BLaER1 (cell line): ENCODE results near the gene H2BK1.

Source experiments
- H3K27ac ChIP-seq: shearing (Covaris generic); formaldehyde crosslinking; 2 replicates; pipeline ENCODE4 v1.8.1; 2022
- H3K27me3 ChIP-seq: shearing (Covaris generic); formaldehyde crosslinking; 2 replicates; pipeline ENCODE4 v1.8.1; 2022
- H3K36me3 ChIP-seq: shearing (Covaris generic); formaldehyde crosslinking; 2 replicates; pipeline ENCODE4 v1.8.1; 2022
- H3K4me1 ChIP-seq: shearing (Covaris generic); formaldehyde crosslinking; 2 replicates; pipeline ENCODE4 v1.8.1; 2022
- H3K4me2 ChIP-seq: shearing (Covaris generic); formaldehyde crosslinking; 2 replicates; pipeline ENCODE4 v1.8.1; 2022
- H3K4me3 ChIP-seq: shearing (Covaris generic); formaldehyde crosslinking; 2 replicates; pipeline ENCODE4 v1.8.1; 2022
- H3K9ac ChIP-seq: shearing (Covaris generic); formaldehyde crosslinking; 2 replicates; pipeline ENCODE4 v1.8.1; 2022
- H3K9me3 ChIP-seq: shearing (Covaris generic); formaldehyde crosslinking; 2 replicates; pipeline ENCODE4 v1.8.1; 2022
- H4K20me1 ChIP-seq: shearing (Covaris generic); formaldehyde crosslinking; 2 replicates; pipeline ENCODE4 v1.8.1; 2022
- Cebpa-rat ChIP-seq: shearing (Covaris generic); IDR thresholded peaks from 2 replicates; pipeline ENCODE4 v1.8.1; 2022

The H2BK1 gene

DNA sequence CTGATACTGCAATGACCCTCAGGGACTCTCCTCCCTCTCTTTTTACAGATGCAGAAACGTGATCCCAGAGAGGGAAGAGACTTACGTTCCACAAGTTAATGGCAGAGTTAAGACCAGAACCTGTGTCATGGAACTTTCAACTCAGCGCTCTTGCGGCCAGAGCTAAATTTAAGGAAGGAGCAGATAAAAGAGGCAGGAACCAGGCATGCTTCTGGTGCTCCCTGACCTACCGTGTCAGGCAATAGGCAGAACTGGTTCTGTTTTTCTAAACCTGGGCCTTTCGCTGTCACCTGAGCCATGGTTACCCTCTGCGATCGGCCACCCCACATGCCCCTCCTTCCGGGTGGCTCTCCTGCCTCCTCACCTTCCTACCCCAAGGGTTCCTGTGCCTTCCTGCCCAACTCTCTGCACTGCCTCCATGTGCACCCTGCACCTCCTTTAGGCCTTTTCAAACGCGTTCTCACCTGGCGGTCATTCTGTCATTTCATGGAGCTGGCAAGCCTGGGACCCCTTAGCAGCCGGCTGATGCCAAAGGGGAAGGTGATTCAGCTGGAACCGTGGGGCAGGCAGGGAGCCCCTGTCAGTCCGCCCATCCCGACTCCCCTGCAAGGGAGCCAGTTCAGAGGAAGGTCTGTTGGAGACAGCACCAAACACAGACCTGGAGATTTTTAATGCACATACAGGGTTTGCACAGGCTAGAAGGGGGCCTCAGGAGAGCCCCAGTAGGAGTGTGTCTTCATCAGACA, 35.1 kb downstream of the H2BK1 start:
- no peak overlapping the region for H3K9ac ChIP-seq
- peaks cover 19% of the 10 kb centered on the region for H3K9me3 ChIP-seq
- TF ChIP-seq Cebpa-rat = no peak
- H3K4me2 ChIP-seq = no peak overlapping the region
- H3K27me3 ChIP-seq = peaks cover 23% of the 10 kb centered on the region
- H3K4me1 ChIP-seq = no peaks in the 10 kb centered on the region
- no peaks in the 10 kb centered on the region for H3K36me3 ChIP-seq
- H3K27ac ChIP-seq = no peak overlapping the region
- no peak overlapping the region for H3K4me3 ChIP-seq
- no peaks in the 10 kb centered on the region; the same call in 1 of the 2 replicates for H4K20me1 ChIP-seq

DNA sequence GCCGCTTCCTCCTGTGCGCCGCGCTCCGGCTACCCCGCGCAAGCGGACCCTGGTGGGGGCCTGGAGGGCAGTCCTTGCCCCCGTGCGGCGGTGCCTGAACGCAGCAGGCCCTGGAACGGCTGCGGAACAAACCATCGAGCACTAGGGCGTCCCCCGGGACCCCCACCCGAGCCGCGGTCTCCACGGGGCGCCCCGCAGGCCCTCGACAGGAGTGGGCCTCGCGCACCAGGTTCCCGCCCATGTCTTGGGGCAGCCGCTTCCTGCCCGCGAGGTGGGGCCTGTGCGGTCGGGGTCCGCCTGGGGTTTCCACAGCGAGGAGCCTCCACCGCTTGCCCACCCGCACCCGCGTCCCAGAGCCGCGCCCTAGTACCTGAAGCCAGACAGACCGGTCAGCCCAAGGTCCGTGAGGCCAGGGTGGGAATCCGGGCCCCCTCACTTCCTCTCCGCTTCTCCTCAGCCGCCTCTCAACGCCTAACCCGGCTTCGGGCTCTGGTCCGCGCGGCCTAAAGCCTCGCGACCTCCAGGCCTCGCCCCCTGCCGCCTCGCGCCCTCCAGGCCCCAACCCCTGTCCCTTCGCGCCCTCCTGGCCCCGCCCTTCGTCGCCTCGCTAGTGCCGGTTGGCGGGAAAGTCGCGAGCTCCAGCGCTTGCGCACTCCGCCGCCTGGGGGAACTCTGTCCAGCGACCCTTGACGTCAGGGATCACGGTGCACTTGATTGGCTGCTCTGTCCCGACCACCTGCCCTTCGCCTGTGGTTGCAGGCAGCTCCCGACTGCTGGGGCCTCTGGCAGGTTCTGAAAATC, 35.8 kb downstream of the H2BK1 start:
- no peak overlapping the region for H3K4me3 ChIP-seq
- H3K9me3 ChIP-seq = peaks cover 19% of the 10 kb centered on the region
- peaks cover 2% of the 10 kb centered on the region; the same call in 1 of the 2 replicates for H4K20me1 ChIP-seq
- H3K4me2 ChIP-seq = no peak overlapping the region
- no peaks in the 10 kb centered on the region for H3K4me1 ChIP-seq
- no peaks in the 10 kb centered on the region for H3K36me3 ChIP-seq
- peaks cover 30% of the 10 kb centered on the region for H3K27me3 ChIP-seq
- H3K27ac ChIP-seq = no peak overlapping the region
- TF ChIP-seq Cebpa-rat = no peak
- no peak overlapping the region for H3K9ac ChIP-seq

DNA sequence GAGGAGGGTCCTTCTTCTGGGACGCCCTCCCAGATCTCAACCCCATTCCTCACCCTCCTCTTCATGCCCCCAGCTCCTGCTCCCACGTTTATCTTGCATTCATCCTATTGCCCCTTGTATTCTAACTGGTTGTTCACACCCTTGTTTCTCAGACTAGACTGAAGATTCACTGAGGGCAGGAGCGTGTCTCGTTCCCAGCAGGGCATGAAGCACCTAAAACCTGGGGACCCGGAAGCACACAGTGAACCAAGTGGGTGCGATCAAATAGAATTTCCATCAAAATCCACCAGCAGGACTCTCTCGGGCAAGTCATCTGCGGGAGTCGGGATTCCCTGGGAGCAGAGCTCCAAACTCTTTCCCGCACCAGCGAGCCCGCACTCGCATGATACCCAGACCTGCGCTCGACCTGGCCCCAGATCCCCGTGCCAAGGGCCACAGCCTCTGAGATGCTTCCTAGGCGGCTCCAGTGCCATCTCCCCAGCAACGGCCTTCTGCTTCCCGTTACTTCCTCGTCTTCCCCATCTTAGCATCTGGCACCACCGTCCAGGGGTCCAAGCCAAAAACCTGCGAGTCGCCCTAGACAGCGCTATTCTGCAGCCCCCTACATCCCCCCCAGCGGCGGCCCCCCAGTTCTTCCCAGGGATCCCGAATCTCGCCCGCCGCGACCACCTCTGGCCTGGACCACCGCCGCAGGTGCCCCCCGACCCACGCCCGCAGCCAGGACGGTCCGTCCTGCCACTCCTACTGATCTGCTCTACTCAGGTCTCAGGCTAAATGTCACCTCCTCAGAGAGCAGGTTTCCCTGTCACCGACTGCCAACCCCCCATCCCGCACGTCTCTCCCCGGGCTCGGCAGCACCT, 36.7 kb downstream of the H2BK1 start:
- Histone ChIP-seq H3K9ac (no peak overlapping the region), H3K4me3 (no peak overlapping the region), H4K20me1 (peaks cover 10% of the 10 kb centered on the region; the same call in 1 of the 2 replicates), H3K27me3 (peaks cover 39% of the 10 kb centered on the region), H3K9me3 (peaks cover 19% of the 10 kb centered on the region), H3K4me2 (no peak overlapping the region), H3K36me3 (no peaks in the 10 kb centered on the region), H3K4me1 (no peaks in the 10 kb centered on the region), H3K27ac (no peak overlapping the region)
- no peak for TF ChIP-seq Cebpa-rat

DNA sequence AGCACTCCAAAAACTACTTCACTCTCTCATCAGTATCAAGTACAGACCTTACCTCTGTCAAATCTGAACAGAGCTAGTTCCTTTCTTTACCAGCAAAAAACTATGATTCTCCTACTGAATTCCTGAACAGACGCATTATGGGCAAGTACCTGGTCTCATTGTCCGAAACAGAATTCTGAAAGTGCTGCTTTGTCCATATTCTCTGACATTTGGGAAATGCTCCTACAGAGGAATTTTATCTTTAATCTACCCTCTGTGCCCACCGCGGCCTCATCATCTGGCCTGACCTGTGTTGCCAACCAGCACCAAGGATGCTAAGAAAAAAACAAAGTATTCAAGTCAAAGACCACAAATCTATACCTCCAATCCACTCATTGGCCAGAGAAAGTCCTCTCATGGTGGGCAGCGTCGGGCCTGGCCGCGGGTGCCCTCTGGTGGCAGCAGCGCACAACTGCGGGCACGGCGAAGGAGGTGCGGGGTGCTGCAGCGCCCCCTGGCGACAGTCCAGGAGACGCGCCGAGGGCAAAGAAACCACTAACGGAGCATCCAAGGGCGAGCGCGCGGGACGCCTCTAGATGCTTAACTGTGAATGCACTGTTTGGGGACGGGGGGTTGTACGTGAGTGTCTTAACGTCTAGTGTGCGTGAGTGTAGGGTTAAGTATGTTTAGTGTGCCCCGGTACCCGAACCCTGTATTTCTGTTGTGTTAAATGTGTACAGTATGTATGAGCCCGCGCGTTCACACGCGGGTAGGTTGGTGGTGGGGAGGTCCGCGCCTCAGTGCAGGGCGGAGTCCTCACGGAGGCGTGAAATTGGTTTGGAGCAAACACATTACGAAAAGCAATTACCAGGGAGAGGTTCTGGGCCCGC, 37.8 kb downstream of the H2BK1 start:
- H3K4me3 ChIP-seq = no peak overlapping the region
- H3K36me3 ChIP-seq = no peaks in the 10 kb centered on the region
- peaks cover 6% of the 10 kb centered on the region; the same call in 1 of the 2 replicates for H3K4me1 ChIP-seq
- no peak overlapping the region for H3K9ac ChIP-seq
- no peak overlapping the region for H3K27ac ChIP-seq
- peaks cover 19% of the 10 kb centered on the region; the same call in 1 of the 2 replicates for H4K20me1 ChIP-seq
- TF ChIP-seq Cebpa-rat = no peak
- H3K4me2 ChIP-seq = no peak overlapping the region
- H3K27me3 ChIP-seq = peaks cover 50% of the 10 kb centered on the region
- peaks cover 20% of the 10 kb centered on the region for H3K9me3 ChIP-seq

DNA sequence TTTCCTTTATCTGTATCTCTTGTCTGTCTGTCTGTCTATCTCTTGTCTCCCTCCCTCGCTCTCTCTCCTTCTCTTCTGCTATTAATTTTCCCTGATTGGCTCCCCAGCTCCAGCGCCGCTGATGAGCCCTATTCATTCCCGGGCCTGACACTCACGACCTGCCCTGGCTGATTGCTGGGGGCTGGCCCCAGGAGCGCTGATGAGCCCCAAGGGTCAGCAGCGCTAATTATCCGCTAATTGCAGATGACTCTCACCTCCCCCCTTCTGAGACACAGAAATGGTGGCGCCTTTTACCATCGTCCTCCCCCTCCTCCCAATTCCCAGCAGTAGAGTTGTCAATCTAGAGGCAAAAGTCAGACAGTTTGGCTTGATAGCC, 41.5 kb downstream of the H2BK1 start:
- no peak for TF ChIP-seq Cebpa-rat
- no peak overlapping the region for H3K4me2 ChIP-seq
- H3K9ac ChIP-seq = no peak overlapping the region
- H3K4me1 ChIP-seq = peaks cover 13% of the 10 kb centered on the region; the same call in 1 of the 2 replicates
- H4K20me1 ChIP-seq = peaks cover 44% of the 10 kb centered on the region
- H3K9me3 ChIP-seq = peaks cover 17% of the 10 kb centered on the region
- H3K36me3 ChIP-seq = no peaks in the 10 kb centered on the region
- H3K27ac ChIP-seq = no peak overlapping the region
- H3K27me3 ChIP-seq = peaks cover 87% of the 10 kb centered on the region
- H3K4me3 ChIP-seq = no peak overlapping the region

DNA sequence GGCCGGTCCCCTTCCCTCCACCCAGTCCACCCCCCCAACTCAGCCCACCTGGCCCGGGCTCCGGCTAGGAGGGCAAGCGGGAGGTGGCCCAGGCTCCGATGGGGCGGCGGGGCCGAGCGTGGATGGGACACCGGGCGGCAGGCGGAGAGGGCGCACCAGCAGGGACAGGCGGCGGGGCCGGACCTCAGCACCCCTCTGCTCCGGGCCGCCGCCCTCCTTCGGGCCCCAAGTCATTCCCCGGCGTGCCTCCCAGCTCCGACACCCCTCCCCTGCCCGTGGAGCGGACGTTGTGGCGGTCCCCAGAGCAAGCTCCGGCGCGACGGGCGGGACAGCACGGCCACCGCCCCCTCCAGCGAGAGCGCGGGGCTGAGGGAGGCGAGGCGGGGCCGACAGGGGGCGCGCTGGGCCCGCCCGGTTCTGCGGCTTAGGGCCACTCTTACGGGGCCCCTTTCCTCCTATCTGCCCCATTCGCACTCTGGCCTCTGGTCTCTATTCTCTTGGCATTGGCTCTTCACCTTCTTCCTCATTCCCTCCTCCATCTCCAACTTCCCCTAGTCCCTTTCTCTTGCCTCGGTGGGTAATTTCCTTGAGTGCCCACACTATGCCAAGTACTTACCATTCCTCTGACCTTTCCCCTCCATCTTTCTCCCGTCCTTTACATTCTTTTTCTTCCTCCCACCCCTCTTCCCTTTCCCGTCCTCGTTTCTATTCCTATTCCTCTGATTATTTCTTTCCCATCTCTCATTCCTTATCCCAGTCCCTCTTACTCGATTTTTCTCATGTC, 42.1 kb downstream of the H2BK1 start:
- Histone ChIP-seq H3K9ac (no peak overlapping the region), H3K36me3 (no peaks in the 10 kb centered on the region), H3K4me1 (peaks cover 13% of the 10 kb centered on the region; the same call in 1 of the 2 replicates), H3K9me3 (peaks cover 11% of the 10 kb centered on the region; the same call in 1 of the 2 replicates), H3K4me3 (peak overlapping the region; percentile 52), H3K4me2 (peak overlapping the region; percentile 60), H3K27ac (no peak overlapping the region), H3K27me3 (peaks cover 90% of the 10 kb centered on the region), H4K20me1 (peaks cover 44% of the 10 kb centered on the region)
- TF ChIP-seq Cebpa-rat = no peak

GRCh38 chr7:151167197-151167961, 42.9 kb downstream of the H2BK1 start, which contains the start of gene GBX1:
Gene GBX1 (minus strand): TSS chr7:151167694. CDS start chr7:151167548, 146 bp downstream.
- peaks cover 9% of the 10 kb centered on the region; the same call in 1 of the 2 replicates for H3K9me3 ChIP-seq
- no peak within 1 kb of the TSS for H3K27ac ChIP-seq
- H3K36me3 ChIP-seq = no peaks in the 10 kb centered on the region
- peaks cover 44% of the 10 kb centered on the region for H4K20me1 ChIP-seq
- H3K27me3 ChIP-seq = peaks cover 96% of the 10 kb centered on the region
- no peak within 1 kb of the TSS for H3K9ac ChIP-seq
- H3K4me3 ChIP-seq = peak within 1 kb of the TSS; percentile 52
- peaks cover 13% of the 10 kb centered on the region; the same call in 1 of the 2 replicates for H3K4me1 ChIP-seq
- peak within 1 kb of the TSS; percentile 60 for H3K4me2 ChIP-seq
- no peak for TF ChIP-seq Cebpa-rat
